NT2/D1 (cell line): ENCODE measurements around the gene COL23A1.

Experiments used
- DNase-seq: peaks from one replicate; pipeline ENCODE4 v3.0.0-alpha.2; 2011; ENCODE audit warnings: low read depth, low spot score
- H3K27me3 ChIP-seq: 2 replicates; pipeline ENCODE4 v1.6.0; 2011; ENCODE audit warnings: mild to moderate bottlenecking; ENCODE audit not compliant: insufficient read length, insufficient read depth
- H3K36me3 ChIP-seq: 2 replicates; pipeline ENCODE4 v1.6.1; 2011; ENCODE audit warnings: mild to moderate bottlenecking, low read length, mixed read lengths; ENCODE audit not compliant: insufficient read depth, insufficient read length
- H3K4me1 ChIP-seq: 2 replicates; pipeline ENCODE4 v1.5.1; 2011; ENCODE audit not compliant: insufficient read depth, insufficient read length
- H3K4me3 ChIP-seq: 2 replicates; pipeline ENCODE4 v1.5.1; 2011; ENCODE audit warnings: low read depth; ENCODE audit not compliant: insufficient read length
- H3K9ac ChIP-seq: 2 replicates; pipeline ENCODE4 v1.6.0; 2011; ENCODE audit warnings: low read depth; ENCODE audit not compliant: insufficient read length
- H3K9me3 ChIP-seq: 2 replicates; pipeline ENCODE4 v1.5.1; 2011; ENCODE audit warnings: mild to moderate bottlenecking, low read length; ENCODE audit not compliant: insufficient read depth
- SUZ12 ChIP-seq: IDR thresholded peaks from 2 replicates; pipeline ENCODE4 v1.6.1; 2011; ENCODE audit not compliant: insufficient read length, insufficient read depth; ENCODE audit errors: extremely low read depth
- YY1 ChIP-seq: IDR thresholded peaks from 2 replicates; pipeline ENCODE4 v1.6.1; 2011; ENCODE audit not compliant: insufficient read length, insufficient read depth
- ZNF274 ChIP-seq: IDR thresholded peaks from 2 replicates; pipeline ENCODE4 v1.6.1; 2011; ENCODE audit warnings: mild to moderate bottlenecking, low read depth, low read length

COL23A1 gene

GRCh38 chr5:178352035-178352349, 238.2 kb downstream of the COL23A1 start:
- H3K27me3 ChIP-seq = no peaks in the 10 kb centered on the region
- H3K4me1 ChIP-seq = peaks cover 14% of the 10 kb centered on the region
- no peaks in the 10 kb centered on the region for H3K9me3 ChIP-seq
- no peaks in the 10 kb centered on the region for H3K36me3 ChIP-seq
- H3K4me3 ChIP-seq = no peak overlapping the region
- H3K9ac ChIP-seq = no peak overlapping the region
- DNase-seq = no peak
- TF ChIP-seq YY1 (no peak), SUZ12 (no peak), ZNF274 (no peak)

- Histone ChIP-seq H3K4me1 (peaks cover 15% of the 10 kb centered on the region), H3K9me3 (no peaks in the 10 kb centered on the region), H3K27me3 (no peaks in the 10 kb centered on the region), H3K9ac (no peak overlapping the region), H3K36me3 (no peaks in the 10 kb centered on the region), H3K4me3 (no peak overlapping the region)
- no peak for TF ChIP-seq SUZ12
- TF ChIP-seq ZNF274 = no peak
- TF ChIP-seq YY1 = no peak
- DNase-seq = no peak
Measured at GRCh38 chr5:178351221-178352034, 238.8 kb downstream of the COL23A1 start.

- TF ChIP-seq ZNF274 (no peak), YY1 (no peak), SUZ12 (no peak)
- Histone ChIP-seq H3K36me3 (no peaks in the 10 kb centered on the region), H3K9me3 (no peaks in the 10 kb centered on the region), H3K4me1 (peaks cover 15% of the 10 kb centered on the region), H3K27me3 (no peaks in the 10 kb centered on the region), H3K4me3 (no peak overlapping the region), H3K9ac (no peak overlapping the region)
- DNase-seq = no peak
Measured at GRCh38 chr5:178350361-178351220, 239.6 kb downstream of the COL23A1 start.

GRCh38 chr5:178349625-178350353, 240.4 kb downstream of the COL23A1 start:
- Histone ChIP-seq H3K4me1 (peaks cover 15% of the 10 kb centered on the region), H3K4me3 (no peak overlapping the region), H3K27me3 (no peaks in the 10 kb centered on the region), H3K36me3 (no peaks in the 10 kb centered on the region), H3K9ac (no peak overlapping the region), H3K9me3 (no peaks in the 10 kb centered on the region)
- no peak for DNase-seq
- no peak for TF ChIP-seq SUZ12
- TF ChIP-seq YY1 = no peak
- TF ChIP-seq ZNF274 = no peak

DNA sequence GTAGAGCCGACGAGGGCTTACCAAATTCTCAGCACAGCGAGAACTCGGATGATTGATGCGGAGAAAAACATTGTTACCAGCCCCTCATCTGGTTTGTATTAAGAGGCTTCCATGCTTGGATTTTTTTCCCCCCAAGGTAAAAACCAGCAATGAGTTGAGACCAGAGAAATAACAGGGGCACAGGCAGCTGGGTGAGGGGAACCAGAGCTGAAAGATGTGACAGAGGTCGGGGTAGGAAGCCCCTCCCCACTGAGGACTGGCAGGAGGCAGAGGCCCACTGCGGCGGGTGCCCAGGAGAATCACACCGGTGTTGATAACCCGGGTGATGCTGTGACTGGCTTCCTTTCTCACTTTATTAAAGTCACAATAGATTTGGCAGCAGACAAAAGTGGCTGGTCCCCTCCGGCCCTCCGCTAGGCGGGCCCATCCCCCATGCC, 241.1 kb downstream of the COL23A1 start:
- no peak for TF ChIP-seq ZNF274
- H3K9me3 ChIP-seq = no peaks in the 10 kb centered on the region
- no peak overlapping the region for H3K9ac ChIP-seq
- H3K27me3 ChIP-seq = no peaks in the 10 kb centered on the region
- no peak overlapping the region for H3K4me3 ChIP-seq
- H3K4me1 ChIP-seq = peaks cover 15% of the 10 kb centered on the region
- H3K36me3 ChIP-seq = no peaks in the 10 kb centered on the region
- DNase-seq = no peak

- Histone ChIP-seq H3K9ac (no peak overlapping the region), H3K9me3 (no peaks in the 10 kb centered on the region), H3K36me3 (no peaks in the 10 kb centered on the region), H3K4me1 (peaks cover 15% of the 10 kb centered on the region), H3K4me3 (no peak overlapping the region), H3K27me3 (no peaks in the 10 kb centered on the region)
- TF ChIP-seq SUZ12 = no peak
- no peak for DNase-seq
Measured at GRCh38 chr5:178348356-178349074, 241.7 kb downstream of the COL23A1 start.

DNA sequence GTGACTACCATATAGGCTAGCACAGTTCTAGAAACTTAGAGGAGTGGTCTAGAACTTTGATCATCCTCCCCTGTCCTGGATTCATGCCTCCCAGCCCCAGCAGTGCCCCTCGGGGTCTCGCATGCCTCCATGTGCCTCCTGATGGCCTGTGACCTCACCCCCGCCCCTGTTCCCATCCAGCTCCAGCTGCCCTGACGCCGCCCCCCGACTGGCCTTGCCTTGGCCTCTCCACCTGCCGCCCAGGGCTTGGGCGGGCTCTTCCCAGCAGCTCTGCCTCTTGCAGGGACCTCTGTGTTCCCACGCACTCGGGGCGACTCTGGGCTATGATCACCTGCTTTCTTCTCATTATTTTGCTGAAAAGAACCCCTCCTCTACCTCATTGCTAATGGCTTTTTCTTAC, 242.2 kb downstream of the COL23A1 start:
- Histone ChIP-seq H3K4me3 (no peak overlapping the region), H3K9me3 (no peaks in the 10 kb centered on the region), H3K4me1 (peaks cover 15% of the 10 kb centered on the region), H3K27me3 (no peaks in the 10 kb centered on the region), H3K9ac (no peak overlapping the region), H3K36me3 (no peaks in the 10 kb centered on the region)
- no peak for DNase-seq
- TF ChIP-seq ZNF274 (no peak), SUZ12 (no peak), YY1 (no peak)
